SK-N-SH (cell line): ENCODE data around the gene SLC27A2. TPM values are rescaled to one million over a fixed set of nuclear protein-coding genes. Genes with fewer than 3 reads are reported as not detected.

Experiments used
- polyA plus RNA-seq, 3 experiments: library from polyadenylated mRNA; depleted of rRNA; stranded (reverse); fragments of >200 nt; gene quantifications; 2 replicates each; pipeline ENCODE4 v1.2.3, GENCODE V29; 2012
- small RNA-seq, 7 experiments: library from RNA; depleted of rRNA; stranded (forward); fragments of <200 nt; gene quantifications; one replicate each; pipeline ENCODE3, GENCODE V24; 2012

SLC27A2 gene
- polyA plus RNA-seq, 1 of the 3 experiments (the other 2 are of a cell fraction), result 0.49 TPM

Small RNA genes within 50 kb of the gene (small RNA-seq; reads per million reads assigned to genes)
- 0 reads per million in 7 experiments for gene RF00019

Other genes with a start within 250 kb of the SLC27A2 start
- 0.03 TPM in 1 of 2 replicates, not detected in the other for gene ATP8B4, start 63.0 kb upstream of the SLC27A2 start, polyA plus RNA-seq (2012; rRNA removed)
- not detected in 2 replicates for gene HDC, start 83.5 kb downstream of the SLC27A2 start, polyA plus RNA-seq (2012; rRNA removed)
- gene GABPB1, start 173.0 kb downstream of the SLC27A2 start, polyA plus RNA-seq (2012; rRNA removed), result 12.8 and 14.2 TPM in 2 replicates
- 23.4 and 31.3 TPM in 2 replicates for gene USP8, start 242.2 kb downstream of the SLC27A2 start, polyA plus RNA-seq (2012; rRNA removed)